Mesenchymal stem cell (in vitro differentiated cells and primary cell): Measurements from ENCODE around the gene SCO2.

ENCODE experiments used
- DNase-seq: peaks from one replicate; pipeline ENCODE4 v3.0.0-alpha.2; 2013
- H2AFZ ChIP-seq: one replicate; pipeline ENCODE4 v1.6.1; 2013; ENCODE audit warnings: low read depth, mild to moderate bottlenecking, control low read depth, inconsistent platforms, low read length, moderate library complexity
- H2AK5ac ChIP-seq: 2 replicates; pipeline ENCODE4 v1.6.1; 2013; ENCODE audit warnings: low read length, moderate library complexity, mild to moderate bottlenecking, inconsistent platforms; ENCODE audit not compliant: severe bottlenecking
- H2BK120ac ChIP-seq: one replicate; pipeline ENCODE4 v1.6.1; 2013; ENCODE audit warnings: low read depth, mild to moderate bottlenecking, inconsistent platforms, low read length, moderate library complexity
- H2BK12ac ChIP-seq, 2 experiments: one replicate each; pipeline ENCODE4 v1.6.1; 2013; ENCODE audit warnings: inconsistent platforms in 2 of 2, low read length in 2 of 2, mild to moderate bottlenecking in 2 of 2, moderate library complexity in 2 of 2, control low read depth in 1 of 2
- H2BK15ac ChIP-seq: one replicate; pipeline ENCODE4 v1.6.1; 2013; ENCODE audit warnings: mild to moderate bottlenecking, low read depth, inconsistent platforms; ENCODE audit not compliant: poor library complexity, severe bottlenecking
- H2BK5ac ChIP-seq: 2 replicates; pipeline ENCODE4 v1.6.1; 2013; ENCODE audit warnings: low read depth, mild to moderate bottlenecking, low read length, control low read depth, inconsistent platforms; ENCODE audit not compliant: poor library complexity, severe bottlenecking
- H3K14ac ChIP-seq, 2 experiments: one replicate each; pipeline ENCODE4 v1.6.1; 2013; ENCODE audit warnings: inconsistent platforms in 2 of 2, low read length in 2 of 2, control low read depth in 1 of 2, mild to moderate bottlenecking in 1 of 2, moderate library complexity in 1 of 2
- H3K18ac ChIP-seq, 2 experiments: one replicate each; pipeline ENCODE4 v1.6.1; 2013; ENCODE audit warnings: inconsistent platforms in 2 of 2, low read length in 2 of 2, control low read depth in 1 of 2, low read depth in 1 of 2, mild to moderate bottlenecking in 1 of 2
- H3K23ac ChIP-seq, 2 experiments: one replicate each; pipeline ENCODE4 v1.6.1; 2013; ENCODE audit warnings: inconsistent platforms in 2 of 2, low read length in 2 of 2, mild to moderate bottlenecking in 2 of 2, moderate library complexity in 2 of 2, control low read depth in 1 of 2
- H3K27ac ChIP-seq: 2 replicates; pipeline ENCODE4 v1.5.1; 2013; ENCODE audit warnings: mild to moderate bottlenecking, moderate library complexity, low read length, control low read depth, inconsistent platforms; ENCODE audit not compliant: poor library complexity, severe bottlenecking
- H3K27me3 ChIP-seq, 2 experiments: 2 replicates each; pipeline versions ENCODE4 v1.6.1 to v1.7.0; 2013; ENCODE audit warnings: low read length in 2 of 2, mild to moderate bottlenecking in 2 of 2, moderate library complexity in 2 of 2, control low read depth in 1 of 2, inconsistent platforms in 1 of 2; ENCODE audit not compliant: control insufficient read depth in 1 of 2, insufficient read depth in 1 of 2
- H3K36me3 ChIP-seq, 2 experiments: 2 replicates each; pipeline versions ENCODE4 v1.6.1 to v1.7.0; 2013; ENCODE audit warnings: low read length in 2 of 2, control low read depth in 1 of 2, inconsistent platforms in 1 of 2, low read depth in 1 of 2, mild to moderate bottlenecking in 1 of 2; ENCODE audit not compliant: insufficient read depth in 2 of 2, control insufficient read depth in 1 of 2
- H3K4ac ChIP-seq, 2 experiments: one replicate each; pipeline ENCODE4 v1.6.1; 2013; ENCODE audit warnings: inconsistent platforms in 2 of 2, low read length in 2 of 2, mild to moderate bottlenecking in 2 of 2, moderate library complexity in 2 of 2, control low read depth in 1 of 2, low read depth in 1 of 2
- H3K4me1 ChIP-seq: 2 replicates; pipeline ENCODE4 v1.6.1; 2013; ENCODE audit warnings: low read depth, low read length, control low read depth; ENCODE audit not compliant: control insufficient read depth, insufficient read depth
- H3K4me2 ChIP-seq: 2 replicates; pipeline ENCODE4 v1.6.1; 2013; ENCODE audit warnings: low read length, mild to moderate bottlenecking, inconsistent platforms; ENCODE audit not compliant: poor library complexity, severe bottlenecking
- H3K4me3 ChIP-seq, 2 experiments: 2 replicates each; pipeline versions ENCODE4 v1.5.1 to v1.7.0; 2013; ENCODE audit warnings: low read length in 2 of 2, mild to moderate bottlenecking in 2 of 2, control low read depth in 1 of 2, low read depth in 1 of 2; ENCODE audit not compliant: insufficient read depth in 1 of 2
- H3K79me1 ChIP-seq: replicated peaks from 2 replicates; pipeline ENCODE4 v1.6.1; 2013; ENCODE audit warnings: mild to moderate bottlenecking, control low read depth, low read length, inconsistent platforms; ENCODE audit not compliant: poor library complexity, severe bottlenecking
- H3K9ac ChIP-seq: 2 replicates; pipeline ENCODE4 v1.7.0; 2013; ENCODE audit warnings: mild to moderate bottlenecking, low read length, moderate library complexity
- H3K9me3 ChIP-seq: 2 replicates; pipeline ENCODE4 v1.7.0; 2013; ENCODE audit warnings: mild to moderate bottlenecking, low read length; ENCODE audit not compliant: control insufficient read depth
- H4K8ac ChIP-seq: one replicate; pipeline ENCODE4 v1.6.1; 2013; ENCODE audit warnings: inconsistent platforms, mild to moderate bottlenecking, low read length, moderate library complexity
- H4K91ac ChIP-seq: one replicate; pipeline ENCODE4 v1.6.1; 2013; ENCODE audit warnings: mild to moderate bottlenecking, low read length, inconsistent platforms
- WGBS: methylation state at CpG from one replicate; pipeline ENCODE4 v1.1.7; 2013; ENCODE audit warnings: mixed read lengths; 5-methylcytosine and 5-hydroxymethylcytosine counted together

Gene SCO2

DNA sequence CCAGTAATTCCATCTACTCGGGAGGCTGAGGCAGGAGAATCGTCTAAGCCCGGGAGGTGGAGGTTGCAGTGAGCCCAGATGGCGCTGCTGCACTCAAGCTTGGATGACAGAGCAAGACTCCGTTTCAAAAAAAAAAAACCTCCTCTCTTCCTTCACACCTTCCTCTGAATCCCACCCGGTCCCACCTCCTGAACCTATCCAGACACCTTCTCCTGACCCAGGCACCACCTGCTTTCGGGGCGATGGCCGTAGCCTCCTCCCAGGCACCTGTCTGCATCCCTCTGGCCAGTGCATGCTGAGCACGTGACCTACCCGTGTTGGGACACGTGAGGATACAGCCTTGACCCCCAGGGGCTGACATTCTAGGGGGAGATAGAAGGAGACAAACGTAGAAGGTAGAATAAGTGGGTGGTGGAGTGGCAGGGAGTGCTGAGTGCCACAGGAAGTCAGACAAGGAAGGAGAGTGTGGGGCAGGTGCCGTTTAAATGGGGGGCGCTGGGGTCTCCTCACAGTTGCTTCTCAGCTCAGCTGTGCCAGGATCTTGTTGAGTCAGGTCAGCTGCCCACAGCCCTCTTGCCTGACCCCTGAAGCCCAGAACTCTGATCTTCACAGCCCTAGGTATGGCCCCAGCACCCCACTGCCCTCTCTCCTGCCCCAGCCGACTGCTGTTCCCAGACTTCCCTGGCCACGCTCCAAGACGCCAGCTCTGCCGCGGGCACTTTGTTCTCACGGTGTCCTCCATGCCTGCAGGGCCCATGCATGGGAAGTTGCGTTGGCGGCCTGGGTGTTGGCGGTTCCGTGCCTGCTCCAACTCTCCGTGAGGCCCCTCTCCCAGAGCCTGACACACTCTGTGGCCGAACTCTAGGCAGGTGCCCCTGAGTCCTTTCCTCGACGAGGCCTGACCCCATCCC is 39.9 kb downstream of the SCO2 start:
- Histone ChIP-seq H3K4me1 (peaks cover 44% of the 10 kb centered on the region), H3K79me1 (no peaks in the 10 kb centered on the region), H3K18ac (no peak overlapping the region), H3K14ac (no peak overlapping the region), H2BK120ac (no peak overlapping the region), H3K23ac (no peak overlapping the region), H3K9me3 (no peaks in the 10 kb centered on the region), H3K27me3 (peaks cover 13 to 77% of the 10 kb centered on the region in 2 experiments), H3K36me3 (peaks cover 0 to 18% of the 10 kb centered on the region in 2 experiments), H3K4ac (no peak overlapping the region), H2BK12ac (no peak overlapping the region), H2BK15ac (no peak overlapping the region), H3K4me2 (no peak overlapping the region), H2AFZ (no peak overlapping the region), H2AK5ac (no peak overlapping the region), H4K8ac (no peak overlapping the region), H2BK5ac (no peak overlapping the region), H4K91ac (no peak overlapping the region), H3K4me3 (no peak overlapping the region), H3K27ac (no peak overlapping the region), H3K9ac (no peak overlapping the region)
- no peak for DNase-seq
- 74% methylated on average over 29 of the region's 29 CpGs for WGBS

DNA sequence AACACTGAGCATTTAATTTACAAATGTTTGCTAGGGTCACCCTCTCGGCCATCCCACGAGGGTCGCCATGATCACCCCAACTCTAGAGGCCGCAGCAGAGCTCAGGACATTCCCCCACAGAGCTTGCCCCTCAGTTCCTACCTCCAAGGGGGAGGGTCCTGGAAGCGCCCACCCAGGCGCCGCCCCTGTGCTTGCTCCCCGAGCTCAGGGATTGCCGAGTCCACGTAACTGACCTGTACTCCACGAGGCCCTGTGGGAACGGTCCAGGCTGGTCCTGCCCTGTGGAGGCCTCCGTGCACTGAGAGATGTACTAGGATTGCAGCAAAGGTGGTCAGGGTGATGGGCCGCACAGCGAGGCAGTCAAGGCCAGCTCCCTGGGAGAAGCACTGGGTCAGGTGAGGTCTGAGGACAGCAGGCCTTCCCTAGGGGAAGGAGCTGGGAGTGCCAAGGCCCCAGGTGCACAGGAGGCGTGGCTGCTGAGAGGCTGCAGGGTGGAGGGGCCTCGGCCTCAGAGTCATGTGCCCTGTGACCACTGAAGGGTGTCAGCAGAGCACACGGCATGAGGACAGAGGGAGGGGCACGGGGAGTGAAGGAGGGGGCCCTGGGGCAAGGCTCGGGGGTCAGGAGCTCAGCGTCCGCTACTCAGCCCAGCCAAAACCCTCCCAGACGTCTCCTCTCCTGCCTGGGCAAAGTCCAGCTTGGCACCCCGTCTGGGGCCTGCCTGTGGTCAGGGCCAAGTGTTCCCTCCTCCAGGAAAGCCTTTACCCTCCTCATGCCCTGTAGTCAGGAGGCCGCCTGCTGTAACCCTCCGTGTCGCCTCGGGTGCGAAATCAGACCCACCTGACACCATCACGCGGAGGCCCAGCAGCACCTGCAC is 41.2 kb downstream of the SCO2 start:
- Histone ChIP-seq H3K14ac (no peak overlapping the region), H3K36me3 (peaks cover 0 to 18% of the 10 kb centered on the region in 2 experiments), H2BK120ac (no peak overlapping the region), H4K91ac (peak overlapping the region; percentile 2), H2AK5ac (no peak overlapping the region), H2BK15ac (no peak overlapping the region), H2BK12ac (no peak overlapping the region), H3K4me3 (no peak overlapping the region), H2AFZ (no peak overlapping the region), H2BK5ac (no peak overlapping the region), H3K18ac (no peak overlapping the region), H3K27me3 (peaks cover 23 to 82% of the 10 kb centered on the region in 2 experiments), H3K27ac (no peak overlapping the region), H3K4ac (no peak overlapping the region), H3K79me1 (no peaks in the 10 kb centered on the region), H3K4me1 (peaks cover 44% of the 10 kb centered on the region), H3K4me2 (no peak overlapping the region), H4K8ac (no peak overlapping the region), H3K23ac (no peak overlapping the region), H3K9ac (no peak overlapping the region), H3K9me3 (no peaks in the 10 kb centered on the region)
- 92% methylated on average over 25 of the region's 31 CpGs for WGBS
- DNase-seq: no peak

DNA sequence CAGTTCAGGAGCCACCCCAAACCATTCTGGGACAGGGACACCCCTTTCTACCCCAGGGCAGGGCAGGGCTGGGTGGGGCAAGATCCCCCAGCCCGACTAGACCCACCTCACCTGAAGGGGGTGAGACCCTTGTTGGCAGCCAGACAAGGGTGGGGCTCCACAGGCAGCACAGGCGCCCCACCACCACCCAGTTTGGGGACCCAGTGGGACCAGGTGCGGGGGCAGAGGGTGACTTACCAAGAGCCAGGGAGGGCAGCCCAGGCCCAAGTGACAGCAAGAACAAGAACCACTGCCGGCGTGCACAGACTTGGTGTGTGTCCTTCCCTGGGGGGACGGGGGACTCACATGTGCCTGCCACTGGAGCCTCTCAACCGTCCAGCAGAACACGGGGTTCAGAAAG is 41.8 kb downstream of the SCO2 start:
- no peaks in the 10 kb centered on the region for H3K9me3 ChIP-seq
- H3K18ac ChIP-seq: no peak overlapping the region
- H2AFZ ChIP-seq: no peak overlapping the region
- H3K23ac ChIP-seq: no peak overlapping the region
- no peak overlapping the region for H2AK5ac ChIP-seq
- H3K4me1 ChIP-seq: peaks cover 44% of the 10 kb centered on the region
- no peak overlapping the region for H2BK12ac ChIP-seq
- WGBS: 93% methylated on average over 8 of the region's 8 CpGs
- no peak overlapping the region for H3K9ac ChIP-seq
- no peak overlapping the region for H3K4ac ChIP-seq
- no peak overlapping the region for H4K8ac ChIP-seq
- no peak overlapping the region for H3K27ac ChIP-seq
- no peak overlapping the region for H2BK120ac ChIP-seq
- no peak overlapping the region for H2BK5ac ChIP-seq
- no peak for DNase-seq
- no peak overlapping the region for H2BK15ac ChIP-seq
- no peak overlapping the region for H4K91ac ChIP-seq
- H3K36me3 ChIP-seq: peaks cover 0 to 18% of the 10 kb centered on the region in 2 experiments
- H3K4me2 ChIP-seq: no peak overlapping the region
- H3K79me1 ChIP-seq: no peaks in the 10 kb centered on the region
- H3K27me3 ChIP-seq: peaks cover 23 to 86% of the 10 kb centered on the region in 2 experiments
- H3K14ac ChIP-seq: no peak overlapping the region
- no peak overlapping the region for H3K4me3 ChIP-seq

DNA sequence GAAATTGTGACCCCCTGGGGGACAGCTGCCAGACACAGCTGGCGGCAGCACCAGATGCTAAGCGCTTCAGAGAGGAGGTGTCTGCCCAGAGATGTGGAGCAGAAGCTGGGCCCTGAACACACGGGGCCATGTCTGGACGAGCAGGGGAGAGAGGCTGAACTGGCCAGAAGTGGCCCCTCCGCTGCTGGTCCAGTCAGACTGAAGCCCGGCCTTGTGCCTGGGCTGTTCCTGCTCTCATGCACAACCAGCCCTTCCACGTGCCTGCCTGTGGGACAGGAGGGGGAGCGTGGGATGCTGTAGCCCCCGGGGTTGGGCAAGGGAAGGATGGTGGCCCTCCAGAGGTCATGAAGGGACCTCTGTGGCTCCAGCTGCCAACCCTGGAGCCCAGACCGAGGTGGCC is 42.3 kb downstream of the SCO2 start:
- Histone ChIP-seq H2BK12ac (peak overlapping the region in 1 of 2 experiments; percentile 11), H3K27ac (no peak overlapping the region), H3K14ac (no peak overlapping the region), H4K91ac (no peak overlapping the region), H3K36me3 (peaks cover 0 to 18% of the 10 kb centered on the region in 2 experiments), H3K79me1 (no peaks in the 10 kb centered on the region), H3K4ac (no peak overlapping the region), H2BK5ac (no peak overlapping the region), H2AK5ac (no peak overlapping the region), H3K4me3 (no peak overlapping the region), H3K9ac (no peak overlapping the region), H4K8ac (no peak overlapping the region), H3K27me3 (peaks cover 23 to 85% of the 10 kb centered on the region in 2 experiments), H2BK15ac (no peak overlapping the region), H3K23ac (peak overlapping the region in 1 of 2 experiments; percentile 54), H2AFZ (no peak overlapping the region), H3K4me2 (no peak overlapping the region), H3K9me3 (no peaks in the 10 kb centered on the region), H3K4me1 (peaks cover 44% of the 10 kb centered on the region), H2BK120ac (no peak overlapping the region), H3K18ac (no peak overlapping the region)
- no peak for DNase-seq
- 88% methylated on average over 9 of the region's 10 CpGs for WGBS
